ENCODE results near the gene GCSAM.

GRCh38 chr3:112101916-112102315 is 31.1 kb downstream of the GCSAM start:
- TF ChIP-seq CTCF (IDR thresholded peaks at IDR 0.05) (no peak), POLR2A (IDR thresholded peaks at IDR 0.05) (no peak)
